Muscle of leg (tissue), 11 donors: ENCODE measurements around the gene KRTAP19-2. TPM values are rescaled to one million over a fixed set of nuclear protein-coding genes. Genes with fewer than 3 reads are reported as not detected.

ENCODE experiments used
- DNase-seq: peaks from one replicate; pipeline ENCODE4 v3.0.0; 2013
- H3K27ac ChIP-seq: one replicate; pipeline ENCODE4 v1.5.1; 2013; ENCODE audit warnings: mild to moderate bottlenecking, low read length, control low read depth
- H3K27me3 ChIP-seq: one replicate; pipeline ENCODE4 v1.6.1; 2013; ENCODE audit warnings: low read length; ENCODE audit not compliant: control insufficient read depth, insufficient read depth
- H3K36me3 ChIP-seq: one replicate; pipeline ENCODE4 v1.6.1; 2013; ENCODE audit warnings: low read length; ENCODE audit not compliant: control insufficient read depth, insufficient read depth
- H3K4me1 ChIP-seq: one replicate; pipeline ENCODE4 v1.6.1; 2013; ENCODE audit warnings: low read length; ENCODE audit not compliant: control insufficient read depth, insufficient read depth
- H3K4me3 ChIP-seq: one replicate; pipeline ENCODE4 v1.5.1; 2013; ENCODE audit warnings: low read length, control low read depth
- H3K9me3 ChIP-seq: replicated peaks from 2 replicates; pipeline ENCODE4 v1.6.1; 2013; ENCODE audit warnings: low read depth, low read length; ENCODE audit not compliant: control insufficient read depth
- WGBS: methylation state at CpG from one replicate; pipeline ENCODE4 v1.1.5; 2013; ENCODE audit warnings: missing lambda C conversion rate; ENCODE audit not compliant: insufficient coverage; 5-methylcytosine and 5-hydroxymethylcytosine counted together
- polyA plus RNA-seq, 8 donors: library from polyadenylated mRNA; unstranded; fragments of 120-200 nt; gene quantifications; one replicate each; pipeline versions ENCODE4 v1.2.1 to v1.2.3, GENCODE V29; 2013; ENCODE audit warnings: inconsistent platforms in 1 of 8, low replicate concordance in 1 of 8; ENCODE audit not compliant: insufficient read length in 8 of 8, insufficient read depth in 1 of 8
- total RNA-seq: library from RNA; stranded (reverse); fragments of 120-200 nt; gene quantifications from one replicate; pipeline ENCODE4 v1.2.4, GENCODE V29; 2013

The KRTAP19-2 gene
- total and polyA plus RNA-seq, 9 donors: not detected

- DNase-seq: no peak
- no peaks in the 10 kb centered on the region for H3K9me3 ChIP-seq
- WGBS: 67% methylated on average over 1 of the region's 4 CpGs
- no peak overlapping the region for H3K4me3 ChIP-seq
- H3K4me1 ChIP-seq: no peaks in the 10 kb centered on the region
- no peaks in the 10 kb centered on the region for H3K36me3 ChIP-seq
- no peaks in the 10 kb centered on the region for H3K27me3 ChIP-seq
- no peak overlapping the region for H3K27ac ChIP-seq
These were observed 8.0 kb downstream of the KRTAP19-2 start for GRCh38 chr21:30479259-30479658.

DNA sequence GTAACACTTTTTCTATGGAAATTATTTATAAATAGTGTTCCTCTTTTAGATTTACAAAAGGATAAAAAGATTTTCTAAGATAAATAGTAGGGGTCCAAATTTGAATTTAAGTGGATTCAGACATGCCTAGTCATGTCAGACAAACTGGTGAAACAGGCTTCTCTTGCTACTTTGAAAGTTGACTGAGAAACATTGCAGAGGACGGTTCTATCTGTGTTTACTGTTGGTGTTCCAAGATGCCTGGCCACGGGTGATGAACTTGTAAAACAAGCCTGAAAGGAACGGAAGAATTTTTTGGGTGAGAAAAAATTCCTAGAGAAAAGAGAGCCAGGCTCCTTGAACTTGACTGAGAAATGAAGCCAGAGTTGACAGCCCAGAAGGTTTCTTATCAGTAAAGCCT is 9.2 kb downstream of the KRTAP19-2 start:
- Histone ChIP-seq H3K27me3 (no peaks in the 10 kb centered on the region), H3K27ac (no peak overlapping the region), H3K9me3 (no peaks in the 10 kb centered on the region), H3K36me3 (no peaks in the 10 kb centered on the region), H3K4me1 (no peaks in the 10 kb centered on the region), H3K4me3 (no peak overlapping the region)
- no peak for DNase-seq
- WGBS: 47% methylated on average over 3 of the region's 3 CpGs

DNA sequence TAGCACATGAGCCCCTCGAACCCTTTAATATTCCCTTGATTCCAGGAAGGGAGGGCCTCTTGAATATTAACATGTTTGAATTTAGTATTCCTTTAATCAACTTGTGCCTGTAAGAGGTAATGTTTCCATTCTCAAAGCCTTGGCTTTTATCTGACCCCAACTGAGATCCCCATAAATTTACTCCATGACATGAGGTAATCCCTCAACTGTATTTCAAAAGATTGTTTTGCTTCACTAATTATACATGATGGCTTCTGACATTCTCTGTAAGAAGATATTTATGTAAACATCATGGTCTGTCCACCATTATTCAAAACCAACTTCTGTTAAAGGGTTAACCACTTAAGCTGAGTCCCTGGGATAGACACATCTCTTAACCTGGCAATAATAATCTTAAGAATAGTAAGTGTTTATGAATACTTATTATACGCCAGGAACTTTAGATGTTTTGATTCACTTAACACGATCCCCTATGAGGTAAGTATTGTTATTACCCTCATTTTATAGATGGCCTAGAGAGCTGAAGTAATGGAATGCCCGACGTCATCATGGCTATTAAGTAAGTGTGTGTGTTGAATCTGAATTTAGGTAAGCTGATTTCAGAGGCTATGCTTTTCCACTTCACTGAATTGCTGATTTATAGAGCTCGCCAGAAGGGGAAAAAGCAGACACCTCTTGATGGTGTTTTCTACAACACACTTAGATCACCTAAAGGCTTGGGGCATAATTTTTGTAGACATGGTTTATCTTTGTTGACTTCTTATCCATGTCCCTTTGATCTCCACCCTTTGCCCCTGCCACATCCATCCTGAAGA is 18.1 kb downstream of the KRTAP19-2 start:
- Histone ChIP-seq H3K9me3 (no peaks in the 10 kb centered on the region), H3K27me3 (no peaks in the 10 kb centered on the region), H3K27ac (no peak overlapping the region), H3K4me1 (no peaks in the 10 kb centered on the region), H3K36me3 (no peaks in the 10 kb centered on the region), H3K4me3 (no peak overlapping the region)
- no peak for DNase-seq
- WGBS: no CpG with 5 or more reads among the region's 6 CpGs

DNA sequence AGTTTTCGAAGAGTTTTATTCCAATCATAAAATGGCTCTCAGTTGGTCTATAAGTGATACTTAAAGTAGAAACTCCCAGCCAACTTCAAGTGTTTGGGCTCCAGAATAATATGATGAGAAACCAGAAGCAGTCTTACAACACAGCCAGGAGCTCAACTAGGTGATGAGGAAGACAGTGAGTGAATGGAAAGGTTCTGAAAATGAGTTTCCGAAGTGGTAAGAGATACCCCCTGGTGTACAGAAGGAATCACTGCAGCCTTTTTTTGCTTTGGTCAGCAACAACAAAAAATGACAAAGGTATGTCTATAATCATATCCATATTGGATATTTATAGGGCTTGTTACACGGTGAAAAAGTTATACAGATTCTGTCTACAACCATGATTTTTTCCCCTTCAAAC is 23.5 kb downstream of the KRTAP19-2 start:
- H3K9me3 ChIP-seq: no peaks in the 10 kb centered on the region
- WGBS: no CpG with 5 or more reads among the region's 3 CpGs
- no peaks in the 10 kb centered on the region for H3K27me3 ChIP-seq
- H3K36me3 ChIP-seq: no peaks in the 10 kb centered on the region
- no peak for DNase-seq
- no peak overlapping the region for H3K4me3 ChIP-seq
- no peaks in the 10 kb centered on the region for H3K4me1 ChIP-seq
- H3K27ac ChIP-seq: no peak overlapping the region

GRCh38 chr21:30448514-30448913 is 38.7 kb downstream of the KRTAP19-2 start:
- no peaks in the 10 kb centered on the region for H3K4me1 ChIP-seq
- DNase-seq: no peak
- WGBS: no CpG with 5 or more reads among the region's 3 CpGs
- H3K36me3 ChIP-seq: no peaks in the 10 kb centered on the region
- no peak overlapping the region for H3K27ac ChIP-seq
- no peaks in the 10 kb centered on the region for H3K27me3 ChIP-seq
- H3K4me3 ChIP-seq: no peak overlapping the region
- no peaks in the 10 kb centered on the region for H3K9me3 ChIP-seq

GRCh38 chr21:30447056-30447455 is 40.2 kb downstream of the KRTAP19-2 start:
- H3K4me3 ChIP-seq: no peak overlapping the region
- no peaks in the 10 kb centered on the region for H3K9me3 ChIP-seq
- no peak overlapping the region for H3K27ac ChIP-seq
- H3K27me3 ChIP-seq: no peaks in the 10 kb centered on the region
- no peaks in the 10 kb centered on the region for H3K4me1 ChIP-seq
- 39% methylated on average over 3 of the region's 4 CpGs for WGBS
- no peak for DNase-seq
- no peaks in the 10 kb centered on the region for H3K36me3 ChIP-seq

- H3K4me1 ChIP-seq: no peaks in the 10 kb centered on the region
These were observed 43.0 kb downstream of the KRTAP19-2 start for GRCh38 chr21:30444204-30444603.

GRCh38 chr21:30443226-30443625 is 44.0 kb downstream of the KRTAP19-2 start:
- no peaks in the 10 kb centered on the region for H3K27me3 ChIP-seq
- no peaks in the 10 kb centered on the region for H3K36me3 ChIP-seq
- H3K9me3 ChIP-seq: no peaks in the 10 kb centered on the region
- H3K4me1 ChIP-seq: no peaks in the 10 kb centered on the region
- DNase-seq: no peak
- H3K4me3 ChIP-seq: no peak overlapping the region
- H3K27ac ChIP-seq: no peak overlapping the region

More at GRCh38 chr21:30444204-30444603, 43.0 kb downstream of the KRTAP19-2 start:
- Histone ChIP-seq H3K9me3 (no peaks in the 10 kb centered on the region), H3K4me3 (no peak overlapping the region), H3K36me3 (no peaks in the 10 kb centered on the region), H3K27ac (no peak overlapping the region), H3K27me3 (no peaks in the 10 kb centered on the region)
- DNase-seq: no peak
- no CpG with 5 or more reads among the region's 1 CpG for WGBS

DNA sequence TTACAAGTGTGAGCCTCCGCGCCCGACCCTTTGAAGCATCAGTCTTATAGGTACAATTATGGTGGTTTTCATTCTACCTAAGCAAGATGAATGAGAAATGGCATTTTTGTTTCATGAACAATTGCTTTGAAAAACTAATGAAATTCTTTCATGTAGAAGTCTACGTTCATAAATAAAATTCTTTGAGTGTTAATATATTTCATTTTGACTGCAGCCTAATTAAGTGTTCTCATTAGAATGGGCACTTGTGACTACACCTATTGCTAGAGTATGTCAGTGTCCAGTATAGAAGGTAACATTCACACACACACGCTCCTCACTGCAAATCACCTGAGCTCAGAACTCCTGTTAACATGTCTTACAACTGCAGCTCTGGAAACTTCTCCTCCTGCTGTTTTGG is 47.3 kb downstream of the KRTAP19-2 start, which contains the start of gene KRTAP15-1:
Gene KRTAP15-1, plus strand, starts transcription at position 301 of the 400 bp plus-strand sequence. Its CDS starts 53 bp downstream, at position 354.
- no CpG with 5 or more reads among the region's 5 CpGs for WGBS
- Histone ChIP-seq H3K27me3 (no peaks in the 10 kb centered on the region), H3K4me3 (no peak within 1 kb of the TSS), H3K4me1 (no peaks in the 10 kb centered on the region), H3K36me3 (no peaks in the 10 kb centered on the region), H3K9me3 (no peaks in the 10 kb centered on the region), H3K27ac (no peak within 1 kb of the TSS)
- no peak for DNase-seq
